Motor neuron (in vitro differentiated cells): ENCODE measurements around the gene ATP12A. TPM values are rescaled to one million over a fixed set of nuclear protein-coding genes. Genes with fewer than 3 reads are reported as not detected.

ENCODE experiments used
- ATAC-seq, 8 experiments: fragments of 200-7000 bp; cut with Tn5 transposase; replicated peaks in 6 of 8; 2 replicates each; pipeline ENCODE4 v1.8.0; 2021; ENCODE audit warnings: mild to moderate bottlenecking in 8 of 8, moderate library complexity in 8 of 8
- H3K27ac ChIP-seq, 2 donors: fragments of 250-450 bp; sonication (Bioruptor Pico); 2 replicates each; pipeline ENCODE4 v1.9.0; 2021; ENCODE audit warnings: antibody characterized with exemption in 2 of 2, mild to moderate bottlenecking in 2 of 2, moderate library complexity in 1 of 2
- H3K4me1 ChIP-seq, 2 donors: fragments of 250-450 bp; sonication (Bioruptor Pico); replicated peaks in 1 of 2; 2 replicates each; pipeline ENCODE4 v1.6.1; 2021; ENCODE audit warnings: antibody characterized with exemption in 2 of 2, mild to moderate bottlenecking in 2 of 2, moderate library complexity in 1 of 2
- H3K4me3 ChIP-seq, 5 donors: fragments of 250-450 bp; sonication (Bioruptor Pico); 2 replicates each; pipeline ENCODE4 v1.9.0; 2021; ENCODE audit warnings: antibody characterized with exemption in 5 of 5, mild to moderate bottlenecking in 5 of 5, moderate library complexity in 4 of 5
- WGBS, 10 experiments: fragments of 450-650 bp; shearing (Covaris generic); methylation state at CpG; one replicate each; pipeline ENCODE4 v1.0.0; 2022; 5-methylcytosine and 5-hydroxymethylcytosine counted together
- in situ Hi-C, 9 experiments: fragments of 400-800 bp; cut with MboI; loops; one replicate each; pipeline ENCODE4 v1.15.0; 2021; ENCODE audit warnings: low sequenced_read_pairs in 9 of 9, low pct_unique_long_range_greater_than_20kb in 2 of 9; ENCODE audit not compliant: unreplicated experiment in 9 of 9
- total RNA-seq, 8 experiments: library from RNA; unstranded; fragments of 300-600 nt; gene quantifications; 2 replicates each; pipeline versions ENCODE4 v1.2.3 to v1.2.4, GENCODE V29; 2022

Gene ATP12A
- total RNA-seq, 8 experiments from 2014 or later, result 0.05 to 0.09 TPM; not detected in 6

DNA sequence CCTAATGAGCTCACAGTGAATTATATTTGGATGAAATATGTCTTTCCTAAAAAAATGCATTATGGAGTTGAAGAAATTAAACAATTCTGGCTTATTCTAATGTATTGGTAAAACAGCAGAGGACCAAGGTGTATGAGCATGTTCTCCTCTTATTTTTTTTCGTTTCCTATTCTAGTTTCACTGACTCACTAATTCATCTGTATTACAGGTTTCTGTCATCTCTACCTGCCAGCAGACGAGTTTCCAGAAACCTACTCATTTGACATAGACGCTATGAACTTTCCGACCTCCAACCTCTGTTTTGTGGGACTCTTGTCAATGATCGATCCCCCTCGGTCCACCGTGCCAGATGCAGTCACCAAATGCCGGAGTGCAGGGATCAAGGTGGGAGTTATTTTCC, 20.3 kb downstream of the ATP12A start:
- Histone ChIP-seq H3K4me3 (no peak overlapping the region), H3K27ac (no peak overlapping the region), H3K4me1 (no peaks in the 10 kb centered on the region)
- in situ Hi-C loops, result no loop called here
- no peak for ATAC-seq
- WGBS, 10 experiments, result 50 to 95% (median 77%) methylated on average over 3 to 8 of the region's 8 CpGs; no CpG with 5 or more reads in 2 of the 10 experiments

DNA sequence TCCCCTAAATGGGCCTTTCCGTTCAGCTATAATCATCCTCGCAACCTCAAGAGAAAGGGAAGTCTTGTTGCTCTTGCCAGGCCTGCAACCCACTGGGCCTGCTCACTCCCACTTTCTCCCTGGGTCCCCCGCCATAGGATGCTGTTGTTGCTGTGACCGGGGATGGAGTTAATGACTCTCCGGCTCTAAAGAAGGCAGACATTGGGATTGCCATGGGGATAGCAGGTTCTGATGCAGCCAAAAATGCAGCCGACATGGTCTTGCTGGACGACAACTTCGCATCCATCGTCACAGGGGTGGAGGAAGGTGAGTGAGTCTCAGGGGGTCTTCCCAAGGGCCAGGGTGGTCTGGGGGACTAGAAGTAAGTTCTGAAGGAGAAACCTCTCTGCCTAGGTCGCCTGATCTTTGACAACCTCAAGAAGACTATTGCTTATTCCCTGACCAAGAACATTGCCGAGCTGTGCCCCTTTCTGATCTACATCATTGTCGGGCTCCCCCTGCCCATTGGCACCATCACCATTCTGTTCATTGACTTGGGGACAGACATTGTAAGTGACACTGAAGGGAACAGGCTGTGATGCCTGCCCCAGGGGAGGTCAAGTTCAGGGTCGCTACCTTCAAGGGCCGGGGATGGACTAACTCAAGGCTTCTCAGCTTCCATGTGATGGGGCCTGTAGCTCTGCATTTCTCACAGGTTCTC, 26.8 kb downstream of the ATP12A start:
- 50 to 100% (median 92%) methylated on average over 2 to 12 of the region's 14 CpGs; no CpG with 5 or more reads in 4 of the 10 experiments for WGBS, 10 experiments
- Histone ChIP-seq H3K4me1 (no peaks in the 10 kb centered on the region), H3K27ac (no peak overlapping the region), H3K4me3 (no peak overlapping the region)
- in situ Hi-C loops, result no loop called here
- ATAC-seq, result no peak

DNA sequence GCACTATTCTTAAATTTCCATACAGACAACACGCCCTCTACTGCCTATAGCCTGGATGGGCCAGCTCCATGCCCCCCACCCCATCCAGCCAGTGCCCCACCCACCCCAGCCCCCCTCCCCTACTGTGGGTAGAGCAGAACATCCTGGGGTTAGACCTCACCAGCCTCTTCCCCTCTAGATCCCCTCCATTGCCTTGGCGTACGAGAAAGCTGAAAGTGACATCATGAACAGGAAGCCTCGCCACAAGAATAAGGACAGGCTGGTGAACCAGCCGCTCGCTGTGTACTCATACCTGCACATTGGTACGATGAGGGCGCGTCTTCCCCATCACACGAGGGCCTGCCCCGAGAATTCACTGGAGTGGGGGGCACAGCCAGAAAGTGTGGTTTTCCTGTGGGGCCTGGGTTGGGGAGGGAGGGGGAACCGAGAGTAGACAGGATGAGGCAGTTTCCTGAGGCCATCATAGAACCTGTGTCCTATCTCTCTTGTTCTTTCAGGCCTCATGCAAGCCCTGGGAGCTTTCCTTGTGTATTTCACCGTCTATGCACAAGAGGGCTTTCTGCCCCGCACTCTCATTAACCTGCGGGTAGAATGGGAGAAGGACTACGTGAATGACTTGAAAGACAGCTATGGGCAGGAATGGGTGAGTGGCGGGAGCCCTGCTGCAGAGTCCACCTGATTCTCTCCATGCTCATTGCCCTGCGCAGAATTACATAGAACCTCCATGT, 29.1 kb downstream of the ATP12A start:
- in situ Hi-C loops, result no loop called here
- no peak overlapping the region for H3K27ac ChIP-seq
- ATAC-seq, result no peak
- WGBS, 10 experiments, result 50 to 100% (median 75%) methylated on average over 2 to 8 of the region's 18 CpGs; no CpG with 5 or more reads in 2 of the 10 experiments
- no peak overlapping the region for H3K4me3 ChIP-seq
- no peaks in the 10 kb centered on the region for H3K4me1 ChIP-seq

DNA sequence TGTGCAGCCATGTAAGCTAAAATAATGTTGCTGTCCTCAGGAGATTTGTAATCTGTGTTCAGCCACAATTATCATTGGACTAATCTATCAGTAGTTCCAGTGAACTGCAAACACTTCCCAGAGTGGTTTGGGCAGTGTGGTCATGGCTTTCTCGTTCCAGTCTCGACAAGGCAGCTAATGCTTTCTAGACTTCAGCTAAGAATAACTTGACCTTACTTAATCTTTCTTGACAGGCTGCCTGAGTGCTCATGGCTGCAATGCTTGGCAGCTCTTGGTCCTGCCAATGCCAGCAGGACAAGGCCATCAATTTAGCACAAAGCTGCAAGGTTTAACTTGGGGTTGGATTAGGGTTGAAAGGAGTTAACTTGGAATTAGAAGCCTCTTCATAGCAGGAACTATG, 32.8 kb downstream of the ATP12A start:
- no peaks in the 10 kb centered on the region for H3K4me1 ChIP-seq
- no peak overlapping the region for H3K4me3 ChIP-seq
- no peak overlapping the region for H3K27ac ChIP-seq
- 0 to 90% (median 81%) methylated on average over 1 to 2 of the region's 2 CpGs; no CpG with 5 or more reads in 4 of the 10 experiments for WGBS, 10 experiments
- in situ Hi-C loops, result no loop called here
- ATAC-seq, result peak in 1 of 8 experiments; percentile 36

DNA sequence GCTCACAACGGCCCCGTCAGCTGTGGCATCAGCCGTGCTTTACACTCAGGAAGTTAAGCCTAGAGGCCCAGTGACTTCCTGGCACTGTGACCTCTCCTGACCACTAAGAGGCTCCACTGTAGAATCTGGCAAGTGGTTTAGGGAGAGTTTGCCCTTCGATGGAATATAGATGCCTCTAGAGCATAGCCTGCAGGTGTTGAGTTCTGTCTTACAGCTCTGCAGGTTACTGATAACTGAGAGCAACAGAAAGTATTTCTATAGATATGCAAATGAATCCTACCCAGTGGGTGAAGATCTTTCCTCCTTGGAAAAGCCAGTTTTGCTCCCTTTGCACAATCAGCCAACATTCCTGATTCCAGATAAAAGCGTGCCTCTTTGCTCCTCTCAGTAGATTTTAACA, 35.8 kb downstream of the ATP12A start:
- in situ Hi-C loops, result no loop called here
- ATAC-seq, result no peak
- Histone ChIP-seq H3K4me1 (no peaks in the 10 kb centered on the region), H3K27ac (no peak overlapping the region), H3K4me3 (no peak overlapping the region)
- 11 to 90% (median 41%) methylated on average over 2 to 5 of the region's 5 CpGs; no CpG with 5 or more reads in 5 of the 10 experiments for WGBS, 10 experiments

DNA sequence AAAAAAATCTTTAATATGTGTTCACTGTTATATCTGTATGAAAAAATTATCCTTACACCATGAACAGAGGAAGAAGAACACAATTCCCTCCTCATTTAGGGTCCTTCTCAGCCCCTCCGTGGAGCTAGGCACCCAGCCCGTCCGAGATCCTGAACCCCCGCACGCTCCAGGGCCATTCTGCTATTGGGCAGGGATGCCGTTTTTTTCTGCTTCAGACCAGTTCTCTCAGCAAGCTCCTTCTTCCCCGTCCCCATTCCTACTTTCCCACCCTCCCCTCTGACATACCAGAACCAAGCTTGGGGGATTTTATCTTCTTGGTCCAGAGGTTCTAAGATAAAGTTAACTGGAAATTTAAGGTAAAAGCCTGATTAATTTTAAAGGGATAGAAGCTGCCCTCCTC, 36.2 kb downstream of the ATP12A start:
- in situ Hi-C loops, result no loop called here
- H3K4me3 ChIP-seq, result no peak overlapping the region
- no peak overlapping the region for H3K27ac ChIP-seq
- H3K4me1 ChIP-seq, result no peaks in the 10 kb centered on the region
- ATAC-seq, result no peak
- WGBS, 10 experiments, result 33 to 43% (median 37%) methylated on average over 2 to 7 of the region's 7 CpGs; no CpG with 5 or more reads in 6 of the 10 experiments

DNA sequence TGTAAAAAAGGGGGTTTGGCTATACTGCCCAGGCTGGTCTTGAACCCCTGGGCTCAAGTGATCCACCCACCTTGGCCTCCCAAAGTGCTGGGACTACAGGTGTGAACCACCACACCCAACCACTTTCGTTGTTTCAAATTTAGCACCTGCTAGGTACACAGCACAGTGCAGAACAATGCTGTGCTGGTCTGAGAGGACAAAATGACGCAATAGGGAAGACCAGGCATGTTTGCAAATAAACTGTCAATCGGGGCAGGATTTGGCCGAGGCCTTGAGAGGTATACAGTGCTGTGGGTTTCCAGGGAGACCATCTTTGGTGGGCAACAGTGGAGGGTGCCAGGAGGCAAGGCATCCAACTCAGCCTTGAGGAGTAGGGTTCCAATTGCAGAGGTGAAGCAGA, 37.0 kb downstream of the ATP12A start:
- 40 to 100% (median 68%) methylated on average over 1 to 4 of the region's 4 CpGs; no CpG with 5 or more reads in 4 of the 10 experiments for WGBS, 10 experiments

DNA sequence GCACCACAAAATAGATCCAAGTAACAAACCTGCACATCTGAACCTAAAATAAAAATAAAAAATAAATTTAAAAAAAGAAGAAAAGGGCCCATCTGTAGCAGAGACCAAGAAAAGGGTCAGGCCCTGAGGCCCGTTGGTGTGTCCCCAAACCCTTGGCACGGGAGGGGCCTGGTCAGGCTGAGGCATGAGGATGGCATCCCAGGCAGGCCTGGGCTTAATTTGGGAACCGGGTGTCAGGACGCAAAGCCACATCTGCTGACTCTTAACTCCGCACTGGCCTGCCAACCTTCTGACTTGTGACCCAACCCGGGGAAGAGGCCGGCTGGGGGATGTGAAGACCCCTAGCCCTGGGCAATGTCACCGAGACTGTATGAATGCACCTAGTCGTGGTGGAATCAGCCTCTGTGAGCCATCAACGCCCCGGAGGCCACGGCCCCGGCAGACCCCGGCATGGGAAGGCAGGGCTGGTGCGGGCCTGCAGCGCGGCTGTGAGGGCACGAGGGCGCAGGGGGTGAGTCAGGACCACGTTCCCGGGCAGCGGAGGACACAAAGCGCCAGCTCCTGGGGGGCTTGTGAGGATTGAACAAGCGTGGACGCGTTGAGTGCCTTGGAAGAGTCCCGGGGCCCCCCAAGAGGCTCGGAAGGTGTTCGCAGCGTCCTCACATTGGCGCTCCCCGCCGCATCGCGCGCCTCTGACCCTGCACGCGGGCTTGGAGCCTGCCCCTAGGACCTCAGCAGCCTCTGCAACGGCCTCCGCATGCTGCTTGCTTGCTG, 38.2 kb downstream of the ATP12A start:
- in situ Hi-C loops, result no loop called here
- Histone ChIP-seq H3K27ac (no peak overlapping the region), H3K4me3 (no peak overlapping the region), H3K4me1 (no peaks in the 10 kb centered on the region)
- ATAC-seq, result no peak
- 0 to 100% (median 67%) methylated on average over 1 to 17 of the region's 40 CpGs; no CpG with 5 or more reads in 2 of the 10 experiments for WGBS, 10 experiments

More for the DNA sequence above, 37.0 kb downstream of the ATP12A start:
- H3K4me1 ChIP-seq, result no peaks in the 10 kb centered on the region
- no peak for ATAC-seq
- H3K27ac ChIP-seq, result no peak overlapping the region
- H3K4me3 ChIP-seq, result no peak overlapping the region
- in situ Hi-C loops, result no loop called here

DNA sequence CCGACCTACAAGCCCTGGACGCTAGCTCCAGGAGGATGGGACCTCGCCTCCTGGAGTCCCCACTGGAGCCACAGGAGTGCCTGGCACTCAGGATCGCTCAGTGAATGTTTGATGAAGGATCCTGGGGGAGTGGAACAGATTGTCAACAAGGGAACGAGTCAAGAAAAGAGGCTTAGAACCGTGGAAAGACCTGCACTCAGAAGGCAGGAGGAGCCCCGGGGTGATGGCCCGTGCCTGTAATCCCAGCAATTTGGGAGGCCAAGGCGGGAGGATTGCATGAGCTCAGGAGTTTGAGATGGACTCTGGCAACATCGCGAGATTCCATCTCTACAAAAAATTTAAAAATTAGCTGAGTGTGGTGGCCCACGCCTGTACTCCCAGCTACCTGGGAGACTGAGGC, 38.9 kb downstream of the ATP12A start:
- no peak for ATAC-seq
- Histone ChIP-seq H3K27ac (no peak overlapping the region), H3K4me1 (no peaks in the 10 kb centered on the region), H3K4me3 (no peak overlapping the region)
- in situ Hi-C loops, result no loop called here
- 10 to 100% (median 74%) methylated on average over 1 to 9 of the region's 12 CpGs; no CpG with 5 or more reads in 3 of the 10 experiments for WGBS, 10 experiments

DNA sequence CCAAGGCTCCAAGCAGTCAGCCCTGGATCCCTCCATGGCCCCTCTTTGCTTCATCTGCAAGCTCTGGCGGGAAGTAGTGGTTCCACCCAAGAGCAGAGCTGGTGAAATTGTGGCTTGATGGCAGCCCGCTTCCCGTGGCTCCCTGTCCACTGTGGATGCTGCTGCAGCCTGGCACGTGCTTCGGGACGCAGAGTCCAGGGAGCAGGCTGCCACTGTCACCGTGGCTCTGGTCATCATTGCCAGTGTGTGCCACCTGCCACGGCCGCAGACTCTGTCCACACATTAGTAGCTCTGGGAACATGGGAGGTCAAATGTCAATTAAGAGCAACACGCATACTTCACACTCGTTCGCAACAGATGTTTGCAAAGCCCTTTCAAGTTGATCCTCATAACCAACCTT, 43.0 kb downstream of the ATP12A start:
- in situ Hi-C loops, result no loop called here
- Histone ChIP-seq H3K4me1 (no peaks in the 10 kb centered on the region), H3K4me3 (no peak overlapping the region), H3K27ac (no peak overlapping the region)
- no peak for ATAC-seq
- WGBS, 10 experiments, result 0 to 100% (median 66%) methylated on average over 1 to 7 of the region's 12 CpGs; no CpG with 5 or more reads in 3 of the 10 experiments

DNA sequence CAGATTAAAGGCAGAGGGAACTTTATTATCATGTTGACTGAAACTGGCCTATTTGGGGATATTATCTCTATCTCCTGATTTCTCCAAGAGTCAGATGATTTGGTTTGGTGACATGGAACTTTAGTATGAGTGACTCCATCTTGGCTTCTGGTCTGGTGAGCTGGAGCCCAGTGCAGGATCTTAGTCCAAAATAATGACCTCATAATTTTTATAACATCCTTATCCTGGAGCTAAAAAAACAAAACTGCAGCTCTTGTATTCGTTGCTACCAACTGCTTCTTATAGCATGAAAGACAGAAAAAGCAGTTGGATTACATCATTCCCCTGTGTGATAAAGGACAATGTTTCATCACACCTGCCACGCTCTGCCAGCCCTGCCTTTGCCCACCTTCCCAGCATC, 44.5 kb downstream of the ATP12A start:
- no peak overlapping the region for H3K4me3 ChIP-seq
- ATAC-seq, result no peak
- in situ Hi-C loops, result loop anchor here in 1 of 9 experiments (25.0 kb wide), 1 partner anchor 263 kb away; no protein-coding TSS in a partner anchor
- WGBS, 10 experiments, result 0 to 100% (median 77%) methylated on average over 1 to 2 of the region's 2 CpGs; no CpG with 5 or more reads in 2 of the 10 experiments
- H3K4me1 ChIP-seq, result no peaks in the 10 kb centered on the region
- H3K27ac ChIP-seq, result no peak overlapping the region

DNA sequence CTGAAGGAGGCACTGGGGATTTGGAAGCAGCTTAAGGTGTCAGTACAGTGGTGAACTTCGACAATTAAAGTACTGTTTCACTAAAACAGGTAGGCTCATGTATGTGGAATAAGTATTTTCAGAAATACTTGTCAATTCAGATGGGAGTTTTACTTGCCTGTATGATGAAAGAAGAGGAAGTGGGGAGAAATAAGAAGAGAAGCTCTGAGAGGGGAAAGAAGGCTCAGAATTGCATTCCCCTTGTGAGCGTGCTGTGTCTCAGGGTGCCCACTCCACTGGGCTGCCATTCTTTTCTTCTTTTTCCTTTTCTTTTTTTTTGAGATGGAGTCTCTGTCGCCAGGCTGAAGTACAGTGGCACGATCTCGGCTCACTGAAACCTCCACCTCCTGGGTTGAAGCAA, 45.2 kb downstream of the ATP12A start:
- Histone ChIP-seq H3K4me3 (no peak overlapping the region), H3K27ac (no peak overlapping the region), H3K4me1 (no peaks in the 10 kb centered on the region)
- in situ Hi-C loops, result loop anchor here in 1 of 9 experiments (25.0 kb wide), 1 partner anchor 262 kb away; no protein-coding TSS in a partner anchor
- WGBS, 10 experiments, result 10 to 100% (median 80%) methylated on average over 1 to 5 of the region's 5 CpGs; no CpG with 5 or more reads in 1 of the 10 experiments
- no peak for ATAC-seq
